ENCODE data around the gene ATG3.

DNA sequence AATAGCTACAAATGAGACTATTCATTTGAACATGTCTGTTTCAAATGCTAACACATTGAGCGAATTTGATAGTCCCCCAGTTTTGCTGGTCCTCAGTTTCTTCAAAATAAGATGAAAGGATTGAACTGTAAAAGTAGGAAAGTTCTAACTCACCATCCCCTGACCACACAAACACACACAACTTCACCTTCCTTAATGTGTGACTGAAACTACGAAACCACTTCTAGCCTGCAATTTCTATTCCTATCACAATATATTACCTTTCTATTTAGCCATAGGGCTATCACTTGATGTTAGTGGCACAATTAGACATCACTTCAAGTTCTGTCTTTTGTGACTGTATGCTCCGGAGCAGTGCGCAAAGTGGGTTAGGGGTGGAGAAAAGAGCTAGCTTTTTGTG, 77.4 kb downstream of the ATG3 start:
- TF ChIP-seq, protein P1, sequence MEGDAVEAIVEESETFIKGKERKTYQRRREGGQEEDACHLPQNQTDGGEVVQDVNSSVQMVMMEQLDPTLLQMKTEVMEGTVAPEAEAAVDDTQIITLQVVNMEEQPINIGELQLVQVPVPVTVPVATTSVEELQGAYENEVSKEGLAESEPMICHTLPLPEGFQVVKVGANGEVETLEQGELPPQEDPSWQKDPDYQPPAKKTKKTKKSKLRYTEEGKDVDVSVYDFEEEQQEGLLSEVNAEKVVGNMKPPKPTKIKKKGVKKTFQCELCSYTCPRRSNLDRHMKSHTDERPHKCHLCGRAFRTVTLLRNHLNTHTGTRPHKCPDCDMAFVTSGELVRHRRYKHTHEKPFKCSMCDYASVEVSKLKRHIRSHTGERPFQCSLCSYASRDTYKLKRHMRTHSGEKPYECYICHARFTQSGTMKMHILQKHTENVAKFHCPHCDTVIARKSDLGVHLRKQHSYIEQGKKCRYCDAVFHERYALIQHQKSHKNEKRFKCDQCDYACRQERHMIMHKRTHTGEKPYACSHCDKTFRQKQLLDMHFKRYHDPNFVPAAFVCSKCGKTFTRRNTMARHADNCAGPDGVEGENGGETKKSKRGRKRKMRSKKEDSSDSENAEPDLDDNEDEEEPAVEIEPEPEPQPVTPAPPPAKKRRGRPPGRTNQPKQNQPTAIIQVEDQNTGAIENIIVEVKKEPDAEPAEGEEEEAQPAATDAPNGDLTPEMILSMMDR (conservative IDR thresholded peaks at IDR 0.05 in 1 of 2, IDR thresholded peaks at IDR 0.05 in 1 of 2; ENCODE audit: extremely low read depth in 1 of 2, insufficient read depth in 1 of 2, low read depth in 1 of 2, low read length in 2 of 2): no peak
- no peak for TF ChIP-seq EZH2 (IDR thresholded peaks at IDR 0.05; ENCODE audit: borderline replicate concordance, low read length)
